HUES64 (cell line): Measurements from ENCODE around the gene SERINC5.
"Not testable (repeated sequence)": the region's sequence is repeated elsewhere in the genome, so short reads cannot be mapped to it uniquely, and the experiment has no call there.

Source experiments
- H3K27ac ChIP-seq: 2 replicates; pipeline ENCODE4 v1.7.0; 2013; ENCODE audit warnings: low read depth, low read length, inconsistent platforms
- H3K27me3 ChIP-seq: 2 replicates; pipeline ENCODE4 v1.6.1; 2013; ENCODE audit warnings: mild to moderate bottlenecking, low read length; ENCODE audit not compliant: insufficient read depth
- H3K36me3 ChIP-seq: 2 replicates; pipeline ENCODE4 v1.6.1; 2013; ENCODE audit warnings: mild to moderate bottlenecking, low read length; ENCODE audit not compliant: insufficient read depth
- H3K4me1 ChIP-seq: 2 replicates; pipeline ENCODE4 v1.6.1; 2013; ENCODE audit warnings: mild to moderate bottlenecking, low read length, moderate library complexity; ENCODE audit not compliant: insufficient read depth
- H3K4me3 ChIP-seq: 2 replicates; pipeline ENCODE4 v1.5.1; 2013; ENCODE audit warnings: mild to moderate bottlenecking, low read length, moderate library complexity
- H3K9ac ChIP-seq: 2 replicates; pipeline ENCODE4 v1.6.1; 2013; ENCODE audit warnings: mild to moderate bottlenecking, low read depth, low read length
- H3K9me3 ChIP-seq: 2 replicates; pipeline ENCODE4 v1.6.1; 2013; ENCODE audit warnings: low read depth, low read length; ENCODE audit not compliant: insufficient read depth
- WGBS: fragments of 150-250, 120-280 bp; methylation state at CpG from one replicate; pipeline ENCODE4 v1.1.7; 2013; ENCODE audit warnings: missing lambda C conversion rate; 5-methylcytosine and 5-hydroxymethylcytosine counted together

The SERINC5 gene

GRCh38 chr5:80168388-80169028 is 87.3 kb downstream of the SERINC5 start:
- no peak overlapping the region for H3K9ac ChIP-seq
- H3K36me3 ChIP-seq, result peaks cover 89% of the 10 kb centered on the region
- 98% methylated on average over 8 of the region's 8 CpGs for WGBS
- no peaks in the 10 kb centered on the region for H3K27me3 ChIP-seq
- peaks cover 4% of the 10 kb centered on the region; the same call in 1 of the 2 replicates for H3K4me1 ChIP-seq
- no peak overlapping the region for H3K4me3 ChIP-seq
- no peak overlapping the region for H3K27ac ChIP-seq
- no peaks in the 10 kb centered on the region for H3K9me3 ChIP-seq

- no peaks in the 10 kb centered on the region for H3K27me3 ChIP-seq
- peaks cover 12% of the 10 kb centered on the region; the same call in 1 of the 2 replicates for H3K4me1 ChIP-seq
- no peak overlapping the region for H3K4me3 ChIP-seq
- no peak overlapping the region for H3K27ac ChIP-seq
- WGBS, result 96% methylated on average over 3 of the region's 3 CpGs
- H3K9me3 ChIP-seq, result no peaks in the 10 kb centered on the region
- H3K36me3 ChIP-seq, result peaks cover 95% of the 10 kb centered on the region
- no peak overlapping the region for H3K9ac ChIP-seq
Observed at GRCh38 chr5:80165452-80165851, 90.4 kb downstream of the SERINC5 start.

- Histone ChIP-seq H3K4me3 (no peak overlapping the region), H3K9ac (no peak overlapping the region), H3K27ac (peak overlapping the region; percentile 47; the same call in 1 of the 2 replicates), H3K9me3 (no peaks in the 10 kb centered on the region), H3K36me3 (peaks cover 86% of the 10 kb centered on the region), H3K4me1 (peaks cover 37% of the 10 kb centered on the region), H3K27me3 (no peaks in the 10 kb centered on the region)
- WGBS, result 89% methylated on average over 1 of the region's 1 CpG
Observed at GRCh38 chr5:80161165-80161564, 94.7 kb downstream of the SERINC5 start.

GRCh38 chr5:80160242-80160641 is 95.6 kb downstream of the SERINC5 start:
- H3K36me3 ChIP-seq, result peaks cover 81% of the 10 kb centered on the region
- 97% methylated on average over 3 of the region's 3 CpGs for WGBS
- H3K27ac ChIP-seq, result no peak overlapping the region; the same call in 1 of the 2 replicates

GRCh38 chr5:80159133-80159815 is 96.6 kb downstream of the SERINC5 start:
- Histone ChIP-seq H3K36me3 (peaks cover 78% of the 10 kb centered on the region), H3K27ac (peak overlapping the region; percentile 45), H3K9ac (no peak overlapping the region), H3K9me3 (no peaks in the 10 kb centered on the region), H3K27me3 (no peaks in the 10 kb centered on the region), H3K4me3 (no peak overlapping the region), H3K4me1 (peaks cover 43% of the 10 kb centered on the region)
- WGBS, result 72% methylated on average over 3 of the region's 3 CpGs

More at GRCh38 chr5:80160242-80160641, 95.6 kb downstream of the SERINC5 start:
- Histone ChIP-seq H3K9me3 (no peaks in the 10 kb centered on the region), H3K27me3 (no peaks in the 10 kb centered on the region), H3K4me1 (peaks cover 43% of the 10 kb centered on the region), H3K4me3 (no peak overlapping the region), H3K9ac (no peak overlapping the region)

- peaks cover 34% of the 10 kb centered on the region for H3K4me1 ChIP-seq
- H3K4me3 ChIP-seq, result no peak overlapping the region
- no peaks in the 10 kb centered on the region for H3K9me3 ChIP-seq
- 68% methylated on average over 5 of the region's 5 CpGs for WGBS
- H3K27me3 ChIP-seq, result no peaks in the 10 kb centered on the region
- peaks cover 63% of the 10 kb centered on the region for H3K36me3 ChIP-seq
- H3K9ac ChIP-seq, result no peak overlapping the region
- 0 out of 2 replicates have a peak overlapping the region, but pooled peaks have one; percentile 17 for H3K27ac ChIP-seq
Observed at GRCh38 chr5:80156156-80156555, 99.7 kb downstream of the SERINC5 start.

- H3K9me3 ChIP-seq, result no peaks in the 10 kb centered on the region
- H3K36me3 ChIP-seq, result peaks cover 63% of the 10 kb centered on the region
- no peak overlapping the region for H3K4me3 ChIP-seq
- peaks cover 24% of the 10 kb centered on the region for H3K4me1 ChIP-seq
- no peak overlapping the region for H3K27ac ChIP-seq
- 96% methylated on average over 4 of the region's 4 CpGs for WGBS
- no peaks in the 10 kb centered on the region for H3K27me3 ChIP-seq
- H3K9ac ChIP-seq, result no peak overlapping the region
Observed at GRCh38 chr5:80154749-80155148, 101.1 kb downstream of the SERINC5 start.

- WGBS, result 89% methylated on average over 8 of the region's 8 CpGs
- H3K27me3 ChIP-seq, H3K4me3 ChIP-seq, H3K9ac ChIP-seq, H3K9me3 ChIP-seq, H3K27ac ChIP-seq: not testable (repeated sequence)
- peaks cover 24% of the 10 kb centered on the region for H3K4me1 ChIP-seq
- H3K36me3 ChIP-seq, result peaks cover 66% of the 10 kb centered on the region
Observed at GRCh38 chr5:80154289-80154688, 101.6 kb downstream of the SERINC5 start.

- Histone ChIP-seq H3K9ac (no peak overlapping the region), H3K4me1 (peaks cover 22% of the 10 kb centered on the region), H3K9me3 (no peaks in the 10 kb centered on the region), H3K4me3 (no peak overlapping the region), H3K36me3 (peaks cover 68% of the 10 kb centered on the region), H3K27ac (no peak overlapping the region), H3K27me3 (no peaks in the 10 kb centered on the region)
- WGBS, result 86% methylated on average over 8 of the region's 8 CpGs
Observed at GRCh38 chr5:80153586-80154126, 102.2 kb downstream of the SERINC5 start.

GRCh38 chr5:80152778-80153177 is 103.1 kb downstream of the SERINC5 start:
- Histone ChIP-seq H3K27me3 (no peaks in the 10 kb centered on the region), H3K9ac (no peak overlapping the region), H3K4me3 (no peak overlapping the region), H3K9me3 (no peaks in the 10 kb centered on the region), H3K27ac (no peak overlapping the region), H3K36me3 (peaks cover 64% of the 10 kb centered on the region), H3K4me1 (peaks cover 21% of the 10 kb centered on the region)
- 97% methylated on average over 5 of the region's 5 CpGs for WGBS

- Histone ChIP-seq H3K27me3 (no peaks in the 10 kb centered on the region), H3K36me3 (peaks cover 69% of the 10 kb centered on the region), H3K9ac (no peak overlapping the region), H3K4me1 (peaks cover 21% of the 10 kb centered on the region), H3K27ac (no peak overlapping the region), H3K9me3 (no peaks in the 10 kb centered on the region), H3K4me3 (no peak overlapping the region)
- 97% methylated on average over 6 of the region's 6 CpGs for WGBS
Observed at GRCh38 chr5:80151890-80152289, 104.0 kb downstream of the SERINC5 start.
